H7 (cell line): ENCODE measurements around the gene PTPRN. TPM values are rescaled to one million over a fixed set of nuclear protein-coding genes. Genes with fewer than 3 reads are reported as not detected.
"Not testable (repeated sequence)": the region's sequence is repeated elsewhere in the genome, so short reads cannot be mapped to it uniquely, and the experiment has no call there.

Experiments used
- DNase-seq: peaks from one replicate; pipeline ENCODE4 v3.0.0; 2012
- H3K27me3 ChIP-seq: 2 replicates; pipeline ENCODE4 v1.6.0; 2011; ENCODE audit warnings: mild to moderate bottlenecking, low read length; ENCODE audit not compliant: control insufficient read depth, insufficient read depth
- H3K36me3 ChIP-seq: replicated peaks from 2 replicates; pipeline ENCODE4 v1.5.1; 2011; ENCODE audit warnings: low read length; ENCODE audit not compliant: control insufficient read depth, insufficient read depth
- H3K4me3 ChIP-seq: 2 replicates; pipeline ENCODE4 v1.5.1; 2011; ENCODE audit warnings: low read depth, mild to moderate bottlenecking, control low read depth, low read length, moderate library complexity; ENCODE audit not compliant: insufficient read depth
- total RNA-seq: library from RNA; depleted of rRNA; stranded (reverse); fragments of >200 nt; shearing (Covaris generic); gene quantifications from 2 replicates; pipeline ENCODE4 v1.2.3, GENCODE V29; 2014

The PTPRN gene
- total RNA-seq, 1 experiment from 2014 or later: 0.73 TPM

GRCh38 chr2:219296631-219297391 is 12.4 kb downstream of the PTPRN start:
- no peak overlapping the region for H3K4me3 ChIP-seq

DNA sequence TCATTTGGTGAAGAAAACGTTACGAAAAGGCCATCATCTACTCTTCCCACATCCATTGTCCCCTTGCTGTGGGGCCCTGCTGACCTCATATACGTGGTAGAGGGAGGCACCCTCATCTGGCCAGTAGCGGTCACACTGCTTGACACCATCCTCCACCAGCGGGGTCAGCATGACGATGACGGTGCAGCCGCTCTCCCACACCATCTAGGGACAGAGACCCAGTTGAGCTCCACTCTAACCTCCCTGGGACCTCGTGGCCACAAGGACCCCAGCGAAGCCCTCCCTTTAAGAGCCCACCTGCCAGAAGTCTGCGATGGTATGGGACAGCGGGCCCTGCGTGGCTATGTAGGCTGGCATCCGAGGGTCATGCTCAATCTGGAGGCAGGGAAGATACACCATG is 13.1 kb downstream of the PTPRN start:
- H3K27me3 ChIP-seq: peaks cover 19% of the 10 kb centered on the region
- H3K36me3 ChIP-seq: no peaks in the 10 kb centered on the region
- no peak overlapping the region for H3K4me3 ChIP-seq
- DNase-seq: peak; percentile 36

More at GRCh38 chr2:219296631-219297391, 12.4 kb downstream of the PTPRN start:
- Histone ChIP-seq H3K36me3 (no peaks in the 10 kb centered on the region), H3K27me3 (peaks cover 20% of the 10 kb centered on the region)
- DNase-seq: peak; percentile 45

GRCh38 chr2:219294356-219295351 is 14.5 kb downstream of the PTPRN start:
- DNase-seq: peak; percentile 99
- Histone ChIP-seq H3K27me3 (peaks cover 14% of the 10 kb centered on the region), H3K4me3 (peak overlapping the region; percentile 86), H3K36me3 (no peaks in the 10 kb centered on the region)

DNA sequence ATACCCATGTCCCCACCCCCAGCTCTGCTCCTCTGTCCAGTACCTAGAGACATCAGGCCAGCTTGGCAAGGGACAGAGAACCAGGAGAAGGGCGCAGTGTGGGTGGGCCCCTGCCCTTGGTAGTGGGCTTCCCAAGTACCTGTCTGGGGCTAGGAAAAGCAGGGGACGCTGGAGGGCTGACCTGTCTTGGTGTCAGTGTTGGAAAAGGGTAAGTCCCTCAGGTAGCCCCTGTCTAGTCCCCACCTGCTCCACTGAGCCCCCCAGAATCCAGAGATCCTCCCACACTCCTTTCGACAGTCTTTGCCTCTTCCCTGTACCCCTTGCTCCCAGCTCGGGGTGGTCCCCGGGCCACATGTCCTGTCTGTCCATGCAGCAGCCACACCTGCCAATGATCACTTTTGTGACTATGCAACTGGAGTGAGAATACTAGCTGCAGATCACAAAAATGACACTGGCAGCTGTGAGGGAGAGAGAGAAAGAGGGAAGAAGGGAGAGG is 15.4 kb downstream of the PTPRN start:
- Histone ChIP-seq H3K36me3 (no peaks in the 10 kb centered on the region), H3K4me3 (peak overlapping the region; percentile 86; the same call in 1 of the 2 replicates), H3K27me3 (peaks cover 9% of the 10 kb centered on the region)
- no peak for DNase-seq

DNA sequence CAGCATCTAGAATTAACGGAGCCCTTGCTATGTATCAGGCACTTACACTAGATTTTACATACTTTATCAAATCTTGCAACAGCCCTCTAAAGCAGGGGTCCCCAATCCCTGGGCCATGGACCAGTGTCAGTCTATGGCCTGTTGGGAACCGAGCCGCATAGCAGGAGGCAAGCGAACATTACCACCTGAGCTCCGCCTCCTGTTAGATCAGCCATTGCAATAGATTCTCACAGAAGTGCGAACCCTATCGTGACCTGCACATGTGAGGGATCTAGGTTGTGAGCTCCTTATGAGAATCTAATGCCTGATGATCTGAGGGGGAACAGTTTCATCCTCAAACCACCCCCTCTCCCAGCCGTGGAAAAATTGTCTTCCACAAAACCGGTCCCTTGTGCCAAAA is 16.6 kb downstream of the PTPRN start:
- Histone ChIP-seq H3K36me3 (no peaks in the 10 kb centered on the region), H3K27me3 (peaks cover 9% of the 10 kb centered on the region), H3K4me3 (no peak overlapping the region)
- no peak for DNase-seq

GRCh38 chr2:219291910-219292490 is 17.2 kb downstream of the PTPRN start:
- Histone ChIP-seq H3K4me3 (no peak overlapping the region), H3K27me3 (peaks cover 9% of the 10 kb centered on the region), H3K36me3 (no peaks in the 10 kb centered on the region)
- no peak for DNase-seq

DNA sequence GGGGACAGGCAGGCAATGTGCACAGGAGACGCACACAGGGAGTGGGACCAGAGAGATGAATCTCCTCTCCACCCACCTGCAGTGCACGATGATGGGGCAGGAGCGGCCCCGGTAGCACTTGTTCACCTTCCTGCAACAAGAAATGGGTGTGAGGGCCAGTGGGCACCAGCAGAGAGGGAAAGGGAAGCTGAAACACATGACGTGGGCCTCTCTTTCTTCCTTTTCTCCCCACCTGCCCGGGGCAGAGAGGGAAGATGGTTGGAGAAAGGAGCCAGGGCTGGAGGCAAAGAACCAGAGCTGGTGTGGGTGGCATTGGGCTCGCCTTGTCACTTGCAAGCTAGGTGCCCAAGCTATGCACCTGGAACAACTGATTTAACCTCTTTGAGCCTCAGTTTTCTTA is 17.8 kb downstream of the PTPRN start:
- Histone ChIP-seq H3K36me3 (no peaks in the 10 kb centered on the region), H3K4me3 (no peak overlapping the region), H3K27me3 (peaks cover 9% of the 10 kb centered on the region)
- no peak for DNase-seq

GRCh38 chr2:219290381-219291171 is 18.6 kb downstream of the PTPRN start:
- Histone ChIP-seq H3K27me3 (peaks cover 8% of the 10 kb centered on the region), H3K4me3 (no peak overlapping the region), H3K36me3 (no peaks in the 10 kb centered on the region)
- DNase-seq: no peak

DNA sequence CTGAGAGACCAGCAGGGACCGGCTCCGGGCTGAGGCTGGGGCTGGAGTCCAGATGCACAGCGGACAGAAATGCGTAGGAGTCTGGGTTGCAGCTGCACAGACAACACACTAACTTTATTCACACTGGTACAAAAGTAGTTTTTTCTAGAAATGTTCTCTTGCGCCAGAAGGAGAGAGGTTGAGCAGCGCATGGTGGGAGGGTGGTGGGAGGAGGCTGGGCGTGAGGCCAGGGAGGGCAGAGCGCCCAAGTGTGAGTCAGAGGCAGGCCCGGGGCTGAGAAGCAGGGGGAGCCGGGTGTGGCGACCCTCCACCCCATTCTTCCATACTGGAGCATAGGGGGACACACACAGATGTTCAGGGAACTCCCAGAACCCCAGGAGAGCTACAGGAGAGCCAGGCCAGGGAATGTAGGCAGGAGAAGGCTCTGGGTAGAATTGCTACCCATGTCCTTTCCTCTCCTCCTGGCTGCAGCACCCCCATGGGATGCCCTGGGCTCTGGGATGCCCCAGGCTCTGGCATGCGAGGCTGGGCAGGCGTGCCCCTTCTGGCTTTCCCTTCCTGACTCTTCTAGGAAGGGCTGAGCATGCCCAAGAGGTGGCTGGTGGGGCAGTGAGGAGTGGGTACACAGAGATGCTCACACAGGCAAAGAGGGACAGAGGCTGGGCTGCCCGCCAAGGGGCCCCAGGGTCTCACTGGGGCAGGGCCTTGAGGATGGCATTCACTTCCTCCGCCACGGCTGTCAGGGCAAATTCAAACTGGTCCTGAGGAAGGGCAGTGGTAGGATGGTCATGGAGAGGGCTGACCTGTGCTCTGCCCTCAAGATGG is 19.5 kb downstream of the PTPRN start:
- no peak for DNase-seq
- peaks cover 3% of the 10 kb centered on the region; the same call in 1 of the 2 replicates for H3K27me3 ChIP-seq
- H3K4me3 ChIP-seq: no peak overlapping the region
- no peaks in the 10 kb centered on the region for H3K36me3 ChIP-seq

DNA sequence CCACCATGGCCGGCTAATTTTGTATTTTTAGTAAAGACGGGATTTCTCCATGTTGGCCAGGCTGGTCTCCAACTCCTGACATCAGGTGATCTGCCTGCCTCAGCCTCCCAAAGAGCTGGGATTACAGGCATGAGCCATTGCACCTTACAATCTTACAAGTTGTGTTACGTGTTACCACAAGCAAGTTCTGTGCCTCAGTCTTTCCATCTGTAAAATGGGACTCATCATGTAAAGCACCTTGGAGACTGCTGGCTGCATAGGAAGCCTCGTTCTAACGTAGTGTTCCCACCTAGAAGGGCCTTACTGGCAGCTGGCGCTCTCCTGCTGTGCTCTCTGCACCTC is 20.0 kb downstream of the PTPRN start:
- peaks cover 3% of the 10 kb centered on the region; the same call in 1 of the 2 replicates for H3K27me3 ChIP-seq
- no peak overlapping the region for H3K4me3 ChIP-seq
- H3K36me3 ChIP-seq: peaks cover 1% of the 10 kb centered on the region; the same call in 1 of the 2 replicates
- no peak for DNase-seq

GRCh38 chr2:219287580-219288265 is 21.5 kb downstream of the PTPRN start:
- Histone ChIP-seq H3K36me3 (peaks cover 1% of the 10 kb centered on the region; the same call in 1 of the 2 replicates), H3K27me3 (no peaks in the 10 kb centered on the region; the same call in 1 of the 2 replicates), H3K4me3 (no peak overlapping the region)
- DNase-seq: no peak

GRCh38 chr2:219287116-219287440 is 22.1 kb downstream of the PTPRN start:
- not testable (repeated sequence) for H3K27me3 ChIP-seq, H3K36me3 ChIP-seq, DNase-seq

More at GRCh38 chr2:219287116-219287440, 22.1 kb downstream of the PTPRN start:
- H3K4me3 ChIP-seq: not testable (repeated sequence)
